Heart right ventricle (tissue), 16 donors: Measurements from ENCODE around the gene COL18A1. TPM values are rescaled to one million over a fixed set of nuclear protein-coding genes. Genes with fewer than 3 reads are reported as not detected.

Experiments used
- ATAC-seq, 8 donors: fragments of 200-7000 bp; cut with Tn5 transposase; one replicate each; pipeline ENCODE4 v1.9.1; 2020; ENCODE audit warnings: mild to moderate bottlenecking in 8 of 8, moderate library complexity in 8 of 8, moderate number of reproducible peaks in 1 of 8
- DNase-seq, 2 donors: peaks; one replicate each; pipeline ENCODE4 v3.0.0-alpha.2; 2020
- H3K27ac ChIP-seq, 10 donors: fragments of 200-600 bp; sonication (generic) in 2 of 10; one replicate each; pipeline versions ENCODE4 v1.5.0 to v1.8.0; 2020 to 2022; ENCODE audit warnings: mild to moderate bottlenecking in 3 of 10
- H3K27me3 ChIP-seq, 7 donors: fragments of 200-600 bp; one replicate each; pipeline ENCODE4 v1.8.0; 2021 to 2022; ENCODE audit warnings: mild to moderate bottlenecking in 2 of 7
- H3K36me3 ChIP-seq, 9 donors: fragments of 200-600 bp; sonication (generic) in 1 of 9; one replicate each; pipeline versions ENCODE4 v1.5.0 to v1.8.0; 2020 to 2022; ENCODE audit warnings: mild to moderate bottlenecking in 2 of 9
- H3K4me1 ChIP-seq, 9 donors: fragments of 200-600 bp; sonication (generic) in 1 of 9; one replicate each; pipeline versions ENCODE4 v1.5.0 to v1.8.0; 2020 to 2022; ENCODE audit warnings: mild to moderate bottlenecking in 4 of 9
- H3K4me3 ChIP-seq, 10 donors: fragments of 200-600 bp; sonication (generic) in 2 of 10; one replicate each; pipeline versions ENCODE4 v1.5.0 to v1.8.0; 2020 to 2022; ENCODE audit warnings: mild to moderate bottlenecking in 7 of 10, moderate library complexity in 2 of 10
- H3K9me3 ChIP-seq, 11 donors: fragments of 200-600 bp in 10 of 11; sonication (generic) in 2 of 11; one replicate each; pipeline versions ENCODE4 v1.5.0 to v1.8.0; 2013 to 2022; ENCODE audit warnings: mild to moderate bottlenecking in 2 of 11, control low read depth in 1 of 11, moderate library complexity in 1 of 11
- WGBS, 2 donors: extraction: QIAGEN DNeasy Blood & Tissue Kit; methylation state at CpG; one replicate each; pipeline ENCODE4 v1.1.7; 2013; ENCODE audit warnings: inconsistent platforms in 1 of 2; 5-methylcytosine and 5-hydroxymethylcytosine counted together
- intact Hi-C, 10 donors: fragments of 100-400 bp; cut with DNase I; formaldehyde crosslinking; loops; one replicate each; pipeline versions ENCODE4 v1.11.1 to v1.14.2; 2022
- polyA plus RNA-seq, 2 donors: library from polyadenylated mRNA; stranded (reverse); fragments of 200-250 nt; gene quantifications; one replicate each; pipeline ENCODE4 v1.2.3, GENCODE V29; 2013
- total RNA-seq, 10 donors: library from RNA; stranded (reverse); fragmentation: NEBNext Ultra II Directional in 3 of 10; extraction: Animal tissue kit (Norgen Biotek cat#: 25700) in 3 of 10; gene quantifications; one replicate each; pipeline versions ENCODE4 v1.2.1 to v1.2.4, GENCODE V29; 2021 to 2023
- TF ChIP-seq, protein P1 (sequence below), 9 donors: fragments of 200-600 bp; sonication (generic) in 2 of 9; IDR thresholded peaks; one replicate each; pipeline versions ENCODE4 v1.5.0 to v1.8.0; 2021 to 2022; ENCODE audit warnings: antibody characterized with exemption in 9 of 9, mild to moderate bottlenecking in 5 of 9, moderate library complexity in 1 of 9
- donor health status: Arrhythmogenic right ventricular cardiomyopathy.
- donor health status: ischemic (EF 13 %, LVEDD 7.1; RV severe dilation, severe dysfunction).
- donor health status: healthy with polysubstance abuse.
- donor health status: DM: no; HTN: yes; CAD: no.
- donor health status: DM: no; HTN: no; CAD: no.
- donor health status: ischemic (EF 25% LVEDD 6.9; RV normal size, moderate dysfunction).
- donor health status: ischemic (EF 25% LVEDD 5.7; RV mildly dilated, moderate dysfunction).
- donor health status: healthy.
- donor health status: DM: yes; HTN: yes; CAD: no.
- donor health status: Ischemic cardiomyopathy.
- donor health status: ischemic (EF 35%, LVEDD 5.7; RV mildly dilated, moderate dysfunction).
- donor health status: nonischemic (EF 11% LVEDD 7.7; RV severe dilation, severe dysfunction).
- donor health status: DM: yes; HTN: yes; CAD: no.
- donor health status: PGD.
- donor health status: ischemic (EF 29% LVEDD 5.4; RV normal size, mild dysfunction).
- donor health status: nonischemic (EF 23%, LVEDD 6.1; RV moderate dilation, normal function).

COL18A1 gene
- total and polyA plus RNA-seq, 12 donors, result 33.7 to 87.1 (median 52.6) TPM

DNA sequence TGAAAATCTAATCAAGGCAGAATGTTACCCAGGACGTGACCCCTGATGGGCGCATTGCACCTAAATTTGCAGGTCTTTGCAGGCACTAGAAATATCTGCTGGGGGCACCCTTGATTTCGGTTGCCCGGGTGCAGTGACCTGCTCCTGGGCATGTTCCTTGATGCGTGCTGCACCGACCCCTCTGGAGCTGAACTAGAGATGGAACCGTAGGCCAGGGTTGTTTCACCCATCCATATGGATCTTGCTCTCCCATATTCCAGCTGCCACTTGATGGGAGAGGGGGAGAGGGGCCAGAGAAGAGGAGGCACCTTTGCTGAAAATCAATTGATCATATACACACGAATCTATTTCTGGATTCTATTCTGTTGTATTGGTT lies 8.4 kb upstream of the COL18A1 start:
- TF ChIP-seq, protein P1, sequence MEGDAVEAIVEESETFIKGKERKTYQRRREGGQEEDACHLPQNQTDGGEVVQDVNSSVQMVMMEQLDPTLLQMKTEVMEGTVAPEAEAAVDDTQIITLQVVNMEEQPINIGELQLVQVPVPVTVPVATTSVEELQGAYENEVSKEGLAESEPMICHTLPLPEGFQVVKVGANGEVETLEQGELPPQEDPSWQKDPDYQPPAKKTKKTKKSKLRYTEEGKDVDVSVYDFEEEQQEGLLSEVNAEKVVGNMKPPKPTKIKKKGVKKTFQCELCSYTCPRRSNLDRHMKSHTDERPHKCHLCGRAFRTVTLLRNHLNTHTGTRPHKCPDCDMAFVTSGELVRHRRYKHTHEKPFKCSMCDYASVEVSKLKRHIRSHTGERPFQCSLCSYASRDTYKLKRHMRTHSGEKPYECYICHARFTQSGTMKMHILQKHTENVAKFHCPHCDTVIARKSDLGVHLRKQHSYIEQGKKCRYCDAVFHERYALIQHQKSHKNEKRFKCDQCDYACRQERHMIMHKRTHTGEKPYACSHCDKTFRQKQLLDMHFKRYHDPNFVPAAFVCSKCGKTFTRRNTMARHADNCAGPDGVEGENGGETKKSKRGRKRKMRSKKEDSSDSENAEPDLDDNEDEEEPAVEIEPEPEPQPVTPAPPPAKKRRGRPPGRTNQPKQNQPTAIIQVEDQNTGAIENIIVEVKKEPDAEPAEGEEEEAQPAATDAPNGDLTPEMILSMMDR (IDR thresholded peaks at IDR 0.05), result no peak
- no peak for DNase-seq
- whole genome bisulfite sequencing, 2 donors, result 82 to 91% methylated on average over 8 of the region's 8 CpGs
- intact Hi-C loops, result no loop called here
- Histone ChIP-seq H3K27me3 (no peaks in the 10 kb centered on the region), H3K36me3 (no peaks in the 10 kb centered on the region), H3K4me1 (no peaks in the 10 kb centered on the region), H3K9me3 (peaks cover 0 to 11% (median 4%) of the 10 kb centered on the region in 11 donors), H3K4me3 (no peak overlapping the region), H3K27ac (no peak overlapping the region)
- ATAC-seq, result no peak

DNA sequence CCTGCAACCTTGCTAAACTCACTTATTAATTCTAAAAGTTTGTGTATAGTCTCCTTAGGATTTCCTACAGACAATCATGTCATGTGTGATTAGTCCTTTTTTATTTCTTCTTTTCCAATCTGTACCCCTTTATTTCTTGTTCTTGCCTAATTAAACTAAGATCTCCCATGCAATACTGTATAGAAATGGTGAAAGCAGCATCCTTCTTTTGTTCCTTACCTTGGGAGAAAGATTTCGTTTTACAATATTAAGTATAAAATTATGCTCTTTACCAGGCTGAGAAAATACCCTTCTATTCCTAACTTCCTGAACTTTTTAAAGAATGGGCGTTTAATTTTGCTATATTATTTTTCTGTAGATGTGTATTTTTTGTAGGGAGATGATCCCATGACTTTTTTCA lies 7.6 kb upstream of the COL18A1 start:
- no peak for ATAC-seq
- no peaks in the 10 kb centered on the region for H3K36me3 ChIP-seq
- H3K27ac ChIP-seq, result no peak overlapping the region
- H3K27me3 ChIP-seq, result no peaks in the 10 kb centered on the region
- no peaks in the 10 kb centered on the region for H3K4me1 ChIP-seq
- intact Hi-C loops, result no loop called here
- 91% methylated on average over 2 of the region's 2 CpGs for WGBS, 2 donors
- H3K9me3 ChIP-seq, result peaks cover 0 to 15% (median 6%) of the 10 kb centered on the region in 11 donors
- TF ChIP-seq, protein P1 (IDR thresholded peaks at IDR 0.05), result no peak
- H3K4me3 ChIP-seq, result no peak overlapping the region
- DNase-seq, result no peak

DNA sequence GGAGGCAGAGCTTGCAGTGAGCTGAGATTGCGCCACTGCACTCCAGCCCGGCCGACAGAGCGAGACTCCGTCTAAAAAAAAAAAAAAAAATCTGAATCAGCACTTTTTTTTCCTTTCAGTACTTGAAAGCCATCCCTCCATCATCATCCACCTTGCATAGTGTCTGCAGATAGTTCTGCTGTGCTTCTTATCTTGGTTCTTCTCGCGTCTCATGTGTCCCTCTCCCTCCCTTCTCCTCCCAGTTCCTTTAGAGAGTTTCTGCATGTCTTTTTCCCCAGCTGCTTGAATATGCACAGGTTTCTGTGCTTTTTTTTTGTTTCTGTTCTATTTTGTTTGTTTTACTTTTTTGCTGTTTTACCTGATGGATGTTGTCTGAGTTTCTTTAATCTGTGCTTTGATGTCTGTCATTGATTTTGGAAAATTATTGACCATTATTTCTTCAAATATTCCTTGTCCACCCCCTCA lies 3.9 kb upstream of the COL18A1 start:
- 90 to 94% methylated on average over 7 of the region's 7 CpGs for WGBS, 2 donors
- H3K9me3 ChIP-seq, result peaks cover 0 to 15% (median 6%) of the 10 kb centered on the region in 11 donors
- H3K4me3 ChIP-seq, result no peak overlapping the region
- no peak for ATAC-seq
- H3K27ac ChIP-seq, result no peak overlapping the region
- no peak for DNase-seq
- no peaks in the 10 kb centered on the region for H3K36me3 ChIP-seq
- intact Hi-C loops, result no loop called here
- H3K4me1 ChIP-seq, result peaks cover 5 to 14% (median 13%) of the 10 kb centered on the region in 9 donors
- TF ChIP-seq, protein P1 (IDR thresholded peaks at IDR 0.05), result no peak
- H3K27me3 ChIP-seq, result peaks cover 0 to 28% (median 0%) of the 10 kb centered on the region in 7 donors

DNA sequence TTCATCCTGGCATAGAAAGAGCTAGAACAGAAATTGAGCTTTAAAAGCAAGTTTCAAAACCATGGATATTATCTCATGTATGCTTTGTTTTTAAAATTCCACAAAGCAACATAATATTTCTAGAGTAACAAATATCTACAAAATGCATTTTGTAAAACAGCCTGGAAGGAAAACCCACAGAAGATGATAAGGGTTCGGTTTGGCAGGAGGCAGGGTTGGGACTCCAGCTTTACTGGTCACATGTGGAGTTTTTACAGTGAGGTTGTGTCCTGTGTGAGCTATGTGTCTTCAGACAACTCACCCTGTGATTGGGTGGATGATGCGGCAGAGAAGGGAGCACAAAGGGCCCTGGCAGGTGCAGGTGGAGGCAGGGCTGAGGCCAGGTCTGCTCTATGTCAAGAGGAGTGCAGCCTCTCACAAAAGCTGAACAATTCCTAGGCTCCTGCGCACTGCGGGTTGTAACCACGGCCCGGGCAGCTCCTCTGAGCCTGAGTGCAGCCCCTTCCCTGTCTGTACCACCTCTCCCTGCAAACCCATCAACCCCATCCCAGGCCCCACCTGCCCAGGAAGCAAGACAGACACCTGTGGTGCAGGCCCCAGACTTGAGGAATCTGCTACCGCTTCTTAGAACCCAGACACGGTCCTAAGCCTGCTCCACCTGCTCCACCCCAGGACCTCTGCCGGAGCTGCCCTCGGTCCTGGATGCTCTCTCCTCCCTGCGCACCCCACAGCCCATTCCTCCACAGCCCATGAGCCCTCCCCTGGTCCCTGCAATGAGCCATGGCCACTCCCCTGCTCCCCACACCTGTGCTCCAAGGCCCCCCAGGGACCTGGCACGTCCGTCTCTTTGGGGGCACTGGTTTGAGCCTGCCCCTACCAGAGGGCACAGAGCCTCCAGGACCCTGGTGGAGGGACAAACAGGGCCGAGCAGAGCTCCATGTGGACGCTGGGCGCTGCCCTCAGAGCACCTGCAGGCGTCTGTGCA lies 2.8 kb upstream of the COL18A1 start:
- peak in 1 of 2 donors; percentile 3 for DNase-seq
- H3K27me3 ChIP-seq, result peaks cover 0 to 39% (median 0%) of the 10 kb centered on the region in 7 donors
- H3K27ac ChIP-seq, result no peak overlapping the region
- no peak for ATAC-seq
- intact Hi-C loops, result no loop called here
- 96 to 97% methylated on average over 17 of the region's 17 CpGs for WGBS, 2 donors
- peaks cover 0 to 15% (median 6%) of the 10 kb centered on the region in 11 donors for H3K9me3 ChIP-seq
- H3K4me1 ChIP-seq, result peaks cover 9 to 25% (median 23%) of the 10 kb centered on the region in 9 donors
- TF ChIP-seq, protein P1 (IDR thresholded peaks at IDR 0.05), result no peak
- H3K4me3 ChIP-seq, result no peak overlapping the region
- no peaks in the 10 kb centered on the region for H3K36me3 ChIP-seq
